B cell (primary cell): ENCODE results near the gene COX7A1. TPM values are rescaled to one million over a fixed set of nuclear protein-coding genes. Genes with fewer than 3 reads are reported as not detected.

ENCODE experiments used
- ATAC-seq: fragments of 200-7000 bp; cut with Tn5 transposase; one replicate; pipeline ENCODE4 v1.10.0; 2021; ENCODE audit warnings: low read depth, mild to moderate bottlenecking, moderate number of reproducible peaks, moderate library complexity
- CTCF ChIA-PET: fragments of 350-600 bp; sonication (Branson Sonifier 250); formaldehyde crosslinking; loops from one replicate; lab custom pipeline; 2021; ENCODE audit warnings: antibody characterized with exemption, inconsistent platforms; lab: Charles Lee
- POLR2A ChIA-PET: fragments of 350-600 bp; sonication (Branson Sonifier 250); formaldehyde crosslinking; loops from one replicate; lab custom pipeline; 2021; ENCODE audit warnings: antibody characterized with exemption; lab: Charles Lee
- DNase-seq: peaks from one replicate; pipeline ENCODE4 v3.0.0; 2013
- H2AFZ ChIP-seq: 2 replicates; pipeline ENCODE4 v1.6.1; 2012; ENCODE audit warnings: mild to moderate bottlenecking, low read depth, low read length; ENCODE audit not compliant: insufficient read depth, poor library complexity, severe bottlenecking
- H3K27ac ChIP-seq, 2 donors: 1 replicate in 1 of 2; 2 replicates in 1 of 2; pipeline ENCODE4 v1.5.1; 2012 to 2013; ENCODE audit warnings: low read length in 2 of 2, mild to moderate bottlenecking in 2 of 2, moderate library complexity in 1 of 2
- H3K27me3 ChIP-seq, 4 experiments: fragments of 200-600 bp in 1 of 4; sonication (generic) in 1 of 4; replicated peaks in 1 of 4; 1 replicate in 2 of 4; 2 replicates in 2 of 4; pipeline versions ENCODE4 v1.6.1 to v1.7.0; 2013 to 2016; ENCODE audit warnings: low read length in 3 of 4, mild to moderate bottlenecking in 2 of 4, mixed read lengths in 1 of 4, moderate library complexity in 1 of 4; ENCODE audit not compliant: insufficient read depth in 4 of 4, control insufficient read depth in 3 of 4; ENCODE audit errors: control extremely low read depth in 1 of 4
- H3K36me3 ChIP-seq, 2 experiments: replicated peaks in 1 of 2; 1 replicate in 1 of 2; 2 replicates in 1 of 2; pipeline versions ENCODE4 v1.6.1 to v1.7.1; 2013; ENCODE audit warnings: low read length in 1 of 2; ENCODE audit not compliant: insufficient read depth in 2 of 2, control insufficient read depth in 1 of 2; ENCODE audit errors: control extremely low read depth in 1 of 2, extremely low read depth in 1 of 2
- H3K4me1 ChIP-seq, 2 donors: fragments of 200-600 bp in 1 of 2; sonication (generic) in 1 of 2; 1 replicate in 1 of 2; 2 replicates in 1 of 2; pipeline versions ENCODE4 v1.5.1 to v1.6.1; 2013 to 2017; ENCODE audit warnings: low read length in 2 of 2; ENCODE audit not compliant: control insufficient read depth in 2 of 2, insufficient read depth in 2 of 2
- H3K4me2 ChIP-seq: replicated peaks from 2 replicates; pipeline ENCODE3; 2012; ENCODE audit warnings: mild to moderate bottlenecking, low read depth, low read length; ENCODE audit not compliant: poor library complexity, severe bottlenecking
- H3K4me3 ChIP-seq, 5 experiments: fragments of 200-600 bp in 1 of 5; sonication (generic) in 1 of 5; 1 replicate in 3 of 5; 2 replicates in 2 of 5; pipeline versions ENCODE4 v1.5.1 to v1.7.0; 2011 to 2016; ENCODE audit warnings: low read length in 4 of 5, mild to moderate bottlenecking in 4 of 5, low read depth in 2 of 5, control low read depth in 1 of 5, moderate library complexity in 1 of 5; ENCODE audit not compliant: insufficient read depth in 1 of 5; ENCODE audit errors: control extremely low read depth in 1 of 5, extremely low read depth in 1 of 5
- H3K79me2 ChIP-seq: fragments of 200-600 bp; sonication (generic); one replicate; pipeline ENCODE4 v1.6.0; 2016; ENCODE audit warnings: low read length; ENCODE audit not compliant: control insufficient read depth, insufficient read depth
- H3K9ac ChIP-seq: fragments of 200-600 bp; sonication (generic); 2 replicates; pipeline ENCODE4 v1.6.1; 2017; ENCODE audit warnings: mild to moderate bottlenecking, low read length, moderate library complexity
- H3K9me3 ChIP-seq, 3 donors: one replicate each; pipeline versions ENCODE4 v1.6.1 to v1.7.1; 2013; ENCODE audit warnings: low read length in 2 of 3; ENCODE audit not compliant: control insufficient read depth in 2 of 3, insufficient read depth in 1 of 3; ENCODE audit errors: control extremely low read depth in 1 of 3
- H4K20me1 ChIP-seq: 2 replicates; pipeline ENCODE4 v1.6.0; 2012; ENCODE audit warnings: mild to moderate bottlenecking, low read length; ENCODE audit not compliant: insufficient read depth, control insufficient read depth, poor library complexity, severe bottlenecking
- H3K27ac Mint-ChIP-seq: one replicate; pipeline ENCODE4 v1.8.0; 2021; ENCODE audit warnings: mixed read lengths
- H3K27me3 Mint-ChIP-seq: one replicate; pipeline ENCODE4 v1.8.0; 2021; ENCODE audit warnings: mixed read lengths
- H3K4me1 Mint-ChIP-seq: one replicate; pipeline ENCODE4 v1.8.0; 2021; ENCODE audit warnings: mixed read lengths
- H3K4me3 Mint-ChIP-seq: one replicate; pipeline ENCODE4 v1.8.0; 2021; ENCODE audit warnings: mixed read lengths
- H3K9me3 Mint-ChIP-seq: one replicate; pipeline ENCODE4 v1.8.0; 2022; ENCODE audit warnings: mixed read lengths; ENCODE audit not compliant: insufficient read depth
- EZH2 ChIP-seq: IDR thresholded peaks from 2 replicates; pipeline ENCODE4 v1.6.1; 2012; ENCODE audit warnings: borderline replicate concordance, low read depth, mild to moderate bottlenecking, moderate library complexity, low read length; ENCODE audit not compliant: insufficient read depth, poor library complexity, severe bottlenecking
- WGBS: methylation state at CpG from one replicate; pipeline ENCODE4 v1.1.5; 2013; ENCODE audit warnings: missing lambda C conversion rate; ENCODE audit not compliant: insufficient coverage; 5-methylcytosine and 5-hydroxymethylcytosine counted together
- intact Hi-C: fragments of 100-400 bp; cut with micrococcal nuclease; formaldehyde crosslinking; loops from one replicate; pipeline ENCODE4 v1.10.0; 2022
- polyA plus RNA-seq: library from polyadenylated mRNA; depleted of rRNA; stranded (reverse); fragments of >200 nt; gene quantifications from 2 replicates; pipeline ENCODE4 v1.2.3, GENCODE V29; 2012
- total RNA-seq, 2 donors: library from RNA; stranded (reverse); fragments of 120-200 nt in 1 of 2; gene quantifications; 1 replicate in 1 of 2; 2 replicates in 1 of 2; pipeline versions ENCODE4 v1.2.3 to v1.2.4, GENCODE V29; 2013 to 2022
- TF ChIP-seq, protein P1 (sequence below): fragments of 200-600 bp; IDR thresholded peaks from one replicate; pipeline ENCODE4 v1.8.0; 2022; ENCODE audit warnings: antibody characterized with exemption, mild to moderate bottlenecking

Gene COX7A1
- total and polyA plus RNA-seq, 2 donors (not counting 1 experiment from before 2014, with no cell fraction given): not detected

- no peaks in the 10 kb centered on the region for H3K9me3 Mint-ChIP-seq
- TF ChIP-seq, protein P1, sequence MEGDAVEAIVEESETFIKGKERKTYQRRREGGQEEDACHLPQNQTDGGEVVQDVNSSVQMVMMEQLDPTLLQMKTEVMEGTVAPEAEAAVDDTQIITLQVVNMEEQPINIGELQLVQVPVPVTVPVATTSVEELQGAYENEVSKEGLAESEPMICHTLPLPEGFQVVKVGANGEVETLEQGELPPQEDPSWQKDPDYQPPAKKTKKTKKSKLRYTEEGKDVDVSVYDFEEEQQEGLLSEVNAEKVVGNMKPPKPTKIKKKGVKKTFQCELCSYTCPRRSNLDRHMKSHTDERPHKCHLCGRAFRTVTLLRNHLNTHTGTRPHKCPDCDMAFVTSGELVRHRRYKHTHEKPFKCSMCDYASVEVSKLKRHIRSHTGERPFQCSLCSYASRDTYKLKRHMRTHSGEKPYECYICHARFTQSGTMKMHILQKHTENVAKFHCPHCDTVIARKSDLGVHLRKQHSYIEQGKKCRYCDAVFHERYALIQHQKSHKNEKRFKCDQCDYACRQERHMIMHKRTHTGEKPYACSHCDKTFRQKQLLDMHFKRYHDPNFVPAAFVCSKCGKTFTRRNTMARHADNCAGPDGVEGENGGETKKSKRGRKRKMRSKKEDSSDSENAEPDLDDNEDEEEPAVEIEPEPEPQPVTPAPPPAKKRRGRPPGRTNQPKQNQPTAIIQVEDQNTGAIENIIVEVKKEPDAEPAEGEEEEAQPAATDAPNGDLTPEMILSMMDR: no peak
- TF ChIP-seq EZH2: no peak
- H3K4me2 ChIP-seq: peak overlapping the region; percentile 80
- intact Hi-C loops: loop anchor here (1.0 to 10.0 kb wide), 2 partner anchors 119 to 469 kb away; partner anchors contain the start of genes COX6B1, ETV2 and SDHAF1
- peak overlapping the region; percentile 99 for H3K27ac Mint-ChIP-seq
- no peak for ATAC-seq
- peak; percentile 29 for DNase-seq
- peaks cover 40% of the 10 kb centered on the region for H3K4me1 Mint-ChIP-seq
- peak overlapping the region; percentile 95 for H3K4me3 Mint-ChIP-seq
- H3K4me1 ChIP-seq: peaks cover 16 to 23% of the 10 kb centered on the region in 2 donors
- H3K9ac ChIP-seq: peak overlapping the region; percentile 73
- CTCF ChIA-PET: interaction anchor here (1.0 to 5.6 kb wide), 2 partner anchors 13 to 60 kb away, joined by 3 to 42 read pairs; partner anchors contain the start of gene THAP8
- peaks cover 45% of the 10 kb centered on the region for H3K79me2 ChIP-seq
- peaks cover 7% of the 10 kb centered on the region for H4K20me1 ChIP-seq
- no peaks in the 10 kb centered on the region for H3K27me3 Mint-ChIP-seq
- H3K27ac ChIP-seq: peak overlapping the region; percentile 84 to 90
- H2AFZ ChIP-seq: peak overlapping the region; percentile 84
- H3K4me3 ChIP-seq: peak overlapping the region; percentile 76 to 91 (median 79)
- POLR2A ChIA-PET: interaction anchor here (0.6 to 3.4 kb wide), 7 partner anchors 14 to 1353 kb away, joined by 3 to 22 read pairs (median 3); partner anchors contain the start of genes CAPNS1, THAP8 and WDR62
- no peaks in the 10 kb centered on the region for H3K27me3 ChIP-seq
- WGBS: 17% methylated on average over 47 of the region's 48 CpGs
- peaks cover 0 to 6% (median 0%) of the 10 kb centered on the region in 3 donors for H3K9me3 ChIP-seq
- H3K36me3 ChIP-seq: peaks cover 0 to 24% of the 10 kb centered on the region in 2 experiments
These were observed 38.1 kb downstream of the COX7A1 start for GRCh38 chr19:36113894-36114720.

- peaks cover 40% of the 10 kb centered on the region for H3K79me2 ChIP-seq
- H3K27ac ChIP-seq: no peak overlapping the region
- H3K4me3 Mint-ChIP-seq: peak overlapping the region; percentile 95
- no peaks in the 10 kb centered on the region for H3K27me3 ChIP-seq
- peak overlapping the region; percentile 80 for H3K4me2 ChIP-seq
- no peaks in the 10 kb centered on the region for H3K27me3 Mint-ChIP-seq
- H3K4me3 ChIP-seq: no peak overlapping the region
- no peak for ATAC-seq
- H3K9me3 ChIP-seq: peaks cover 0 to 6% (median 0%) of the 10 kb centered on the region in 3 donors
- ChIA-PET POLR2A (interaction anchor here (3.4 kb wide), 1 partner anchor 59 kb away, joined by 22 read pairs; the partner anchor contains the start of genes THAP8 and WDR62), CTCF (no interaction called here)
- no peak overlapping the region for H3K9ac ChIP-seq
- peaks cover 16 to 23% of the 10 kb centered on the region in 2 donors for H3K4me1 ChIP-seq
- peaks cover 0 to 19% of the 10 kb centered on the region in 2 experiments for H3K36me3 ChIP-seq
- H4K20me1 ChIP-seq: peaks cover 7% of the 10 kb centered on the region
- H3K4me1 Mint-ChIP-seq: peaks cover 40% of the 10 kb centered on the region
- TF ChIP-seq, protein P1: no peak
- TF ChIP-seq EZH2: no peak
- intact Hi-C loops: loop anchor here (10.0 kb wide), 1 partner anchor 469 kb away; the partner anchor contains the start of genes COX6B1 and ETV2
- peak overlapping the region; percentile 75 for H3K27ac Mint-ChIP-seq
- WGBS: 97% methylated on average over 34 of the region's 34 CpGs
- no peak for DNase-seq
- no peak overlapping the region for H2AFZ ChIP-seq
- no peaks in the 10 kb centered on the region for H3K9me3 Mint-ChIP-seq
These were observed 38.8 kb downstream of the COX7A1 start for GRCh38 chr19:36113425-36113824.
